ENCODE results near the gene CFAP251.

DNA sequence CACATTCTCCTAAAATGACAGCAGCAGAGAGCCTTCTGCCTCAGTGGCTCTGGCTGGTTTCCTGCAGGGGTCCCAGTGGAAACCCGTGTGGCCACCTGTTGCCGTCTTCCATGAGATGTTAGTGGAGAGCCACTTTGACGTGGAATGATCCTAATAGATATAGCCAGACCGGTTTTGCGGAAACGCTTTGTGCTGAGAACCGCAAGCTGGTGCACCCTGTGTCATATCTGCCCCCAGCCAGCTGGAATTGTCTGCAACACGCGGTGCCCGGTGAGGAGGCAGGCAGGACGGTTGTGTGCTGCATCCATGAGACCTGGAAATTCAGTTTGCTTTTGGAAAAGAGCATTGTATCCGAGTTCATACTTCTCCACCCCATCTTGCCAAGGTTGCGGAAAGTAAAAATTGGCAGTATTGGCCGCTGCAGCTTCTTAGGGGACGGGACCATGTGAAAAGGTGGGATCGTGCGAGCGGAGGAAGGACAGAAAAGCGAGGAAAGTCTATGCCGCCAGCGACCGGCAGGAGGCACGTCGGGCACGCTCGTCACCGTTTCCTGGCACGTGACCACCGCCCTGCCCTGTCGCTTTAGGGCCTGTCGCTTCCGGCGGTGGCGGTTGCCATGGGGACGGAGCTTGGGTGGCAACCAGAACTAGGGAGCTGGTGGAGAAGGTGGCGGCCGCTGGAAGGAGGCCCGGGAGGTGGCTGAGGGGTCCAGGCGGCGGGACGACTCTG is at the start of gene CFAP251:
- TF ChIP-seq, protein P1, sequence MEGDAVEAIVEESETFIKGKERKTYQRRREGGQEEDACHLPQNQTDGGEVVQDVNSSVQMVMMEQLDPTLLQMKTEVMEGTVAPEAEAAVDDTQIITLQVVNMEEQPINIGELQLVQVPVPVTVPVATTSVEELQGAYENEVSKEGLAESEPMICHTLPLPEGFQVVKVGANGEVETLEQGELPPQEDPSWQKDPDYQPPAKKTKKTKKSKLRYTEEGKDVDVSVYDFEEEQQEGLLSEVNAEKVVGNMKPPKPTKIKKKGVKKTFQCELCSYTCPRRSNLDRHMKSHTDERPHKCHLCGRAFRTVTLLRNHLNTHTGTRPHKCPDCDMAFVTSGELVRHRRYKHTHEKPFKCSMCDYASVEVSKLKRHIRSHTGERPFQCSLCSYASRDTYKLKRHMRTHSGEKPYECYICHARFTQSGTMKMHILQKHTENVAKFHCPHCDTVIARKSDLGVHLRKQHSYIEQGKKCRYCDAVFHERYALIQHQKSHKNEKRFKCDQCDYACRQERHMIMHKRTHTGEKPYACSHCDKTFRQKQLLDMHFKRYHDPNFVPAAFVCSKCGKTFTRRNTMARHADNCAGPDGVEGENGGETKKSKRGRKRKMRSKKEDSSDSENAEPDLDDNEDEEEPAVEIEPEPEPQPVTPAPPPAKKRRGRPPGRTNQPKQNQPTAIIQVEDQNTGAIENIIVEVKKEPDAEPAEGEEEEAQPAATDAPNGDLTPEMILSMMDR (IDR thresholded peaks at IDR 0.05) = peak; percentile 53 to 78 (median 62)
- TF ChIP-seq POLR2A (IDR thresholded peaks at IDR 0.05) (no peak), POLR2AphosphoS5 (IDR thresholded peaks at IDR 0.05) (peak in 3 of 4 donors; percentile 26 to 61 (median 40))

Measured in sigmoid colon (tissue), 4 donors.